HepG2 (cell line): ENCODE measurements around the gene ZNF17. TPM values are rescaled to one million over a fixed set of nuclear protein-coding genes. Genes with fewer than 3 reads are reported as not detected.

ENCODE experiments used
- PHF21A ChIP-seq: sonication (generic); formaldehyde crosslinking; IDR thresholded peaks from 2 replicates; pipeline ENCODE4 v1.5.0; 2020; ENCODE audit warnings: mild to moderate bottlenecking, missing genetic modification reagents
- RBAK ChIP-seq: sonication (generic); formaldehyde crosslinking; IDR thresholded peaks from 2 replicates; pipeline ENCODE4 v1.5.1; 2020; ENCODE audit warnings: mild to moderate bottlenecking, missing genetic modification reagents
- RFXANK ChIP-seq: IDR thresholded peaks from 2 replicates; pipeline ENCODE4 v1.6.1; 2016
- SRSF1 ChIP-seq: fragments of 200-400 bp; formaldehyde crosslinking; optimal IDR thresholded peaks from 2 replicates; pipeline ENCODE3; 2017; ENCODE audit warnings: mild to moderate bottlenecking, low read depth, low read length, moderate library complexity
- TEAD2 ChIP-seq: sonication (generic); formaldehyde crosslinking; IDR thresholded peaks from 2 replicates; pipeline ENCODE4 v1.9.0; 2021; ENCODE audit warnings: missing genetic modification reagents
- THAP11 ChIP-seq: IDR thresholded peaks from 2 replicates; pipeline ENCODE4 v1.6.1; 2016; ENCODE audit warnings: missing biosample characterization, missing genetic modification reagents
- ZBTB20 ChIP-seq: sonication (generic); formaldehyde crosslinking; IDR thresholded peaks from 2 replicates; pipeline ENCODE4 v1.8.1; 2023; ENCODE audit warnings: missing genetic modification reagents, low read depth, mild to moderate bottlenecking, borderline replicate concordance
- ZNF101 ChIP-seq: sonication (generic); formaldehyde crosslinking; IDR thresholded peaks from 2 replicates; pipeline ENCODE4 v1.4.0; 2020; ENCODE audit warnings: mild to moderate bottlenecking, low read depth, missing genetic modification reagents, borderline replicate concordance
- ZNF619 ChIP-seq: sonication (generic); formaldehyde crosslinking; IDR thresholded peaks from 2 replicates; pipeline ENCODE4 v1.4.0; 2020; ENCODE audit warnings: mild to moderate bottlenecking, missing genetic modification reagents
- ZNF776 ChIP-seq: sonication (generic); formaldehyde crosslinking; IDR thresholded peaks from 2 replicates; pipeline ENCODE4 v1.4.0; 2020; ENCODE audit warnings: mild to moderate bottlenecking, missing genetic modification reagents
- ZSCAN29 ChIP-seq: sonication (generic); formaldehyde crosslinking; conservative IDR thresholded peaks from 2 replicates; pipeline ENCODE4 v1.4.0; 2020; ENCODE audit warnings: mild to moderate bottlenecking, missing genetic modification reagents
- polyA plus RNA-seq, 8 experiments: library from polyadenylated mRNA; depleted of rRNA in 3 of 8; stranded (reverse) in 7 of 8; unstranded in 1 of 8; fragments of >200 nt; fragmentation: Illumina TruSeq in 4 of 8; extraction: Trizol in 4 of 8; gene quantifications; 2 replicates each; pipeline versions ENCODE4 v1.2.1 to v1.2.3, GENCODE V29; 2011 to 2016; ENCODE audit warnings: low read depth in 4 of 8, missing spikeins in 1 of 8, mixed read lengths in 1 of 8; ENCODE audit not compliant: insufficient read depth in 1 of 8
- total RNA-seq, 5 experiments: library from RNA; depleted of rRNA; stranded (reverse); fragments of >200 nt; fragmentation: Illumina TruSeq; extraction: Trizol; gene quantifications; 2 replicates each; pipeline ENCODE4 v1.2.3, GENCODE V29; 2016; ENCODE audit warnings: low read depth in 1 of 5
- TF ChIP-seq, protein P1 (sequence below): sonication (generic); formaldehyde crosslinking; IDR thresholded peaks from 2 replicates; pipeline ENCODE4 v1.4.0; 2020; ENCODE audit warnings: missing genetic modification reagents, borderline replicate concordance
- TF ChIP-seq, protein P2 (sequence below): sonication (generic); formaldehyde crosslinking; conservative IDR thresholded peaks from 2 replicates; pipeline ENCODE4 v1.5.0; 2020; ENCODE audit warnings: missing genetic modification reagents
- TF ChIP-seq, protein P3 (sequence below): sonication (generic); formaldehyde crosslinking; IDR thresholded peaks from 2 replicates; pipeline ENCODE4 v1.5.0; 2020; ENCODE audit warnings: missing genetic modification reagents
- TF ChIP-seq, protein P4 (sequence below): sonication (generic); formaldehyde crosslinking; IDR thresholded peaks from 2 replicates; pipeline ENCODE4 v1.9.0; 2022; ENCODE audit warnings: low read depth, missing genetic modification reagents
- TF ChIP-seq, protein P5 (sequence below): sonication (generic); formaldehyde crosslinking; IDR thresholded peaks from 2 replicates; pipeline ENCODE4 v1.4.0; 2020; ENCODE audit warnings: missing genetic modification reagents
- TF ChIP-seq, protein P6 (sequence below): sonication (generic); formaldehyde crosslinking; IDR thresholded peaks from 2 replicates; pipeline ENCODE4 v1.4.0; 2020; ENCODE audit warnings: missing genetic modification reagents; ENCODE audit errors: not compliant biosample characterization
- TF ChIP-seq, protein P7 (sequence below): sonication (generic); formaldehyde crosslinking; IDR thresholded peaks from 2 replicates; pipeline ENCODE4 v1.4.0; 2020; ENCODE audit warnings: missing genetic modification reagents

Gene ZNF17
- total and polyA plus RNA-seq, 2 of the 13 experiments (the other 11 are each of a cell fraction or from before 2014, with no cell fraction given), result 3.7 to 10.1 TPM

DNA sequence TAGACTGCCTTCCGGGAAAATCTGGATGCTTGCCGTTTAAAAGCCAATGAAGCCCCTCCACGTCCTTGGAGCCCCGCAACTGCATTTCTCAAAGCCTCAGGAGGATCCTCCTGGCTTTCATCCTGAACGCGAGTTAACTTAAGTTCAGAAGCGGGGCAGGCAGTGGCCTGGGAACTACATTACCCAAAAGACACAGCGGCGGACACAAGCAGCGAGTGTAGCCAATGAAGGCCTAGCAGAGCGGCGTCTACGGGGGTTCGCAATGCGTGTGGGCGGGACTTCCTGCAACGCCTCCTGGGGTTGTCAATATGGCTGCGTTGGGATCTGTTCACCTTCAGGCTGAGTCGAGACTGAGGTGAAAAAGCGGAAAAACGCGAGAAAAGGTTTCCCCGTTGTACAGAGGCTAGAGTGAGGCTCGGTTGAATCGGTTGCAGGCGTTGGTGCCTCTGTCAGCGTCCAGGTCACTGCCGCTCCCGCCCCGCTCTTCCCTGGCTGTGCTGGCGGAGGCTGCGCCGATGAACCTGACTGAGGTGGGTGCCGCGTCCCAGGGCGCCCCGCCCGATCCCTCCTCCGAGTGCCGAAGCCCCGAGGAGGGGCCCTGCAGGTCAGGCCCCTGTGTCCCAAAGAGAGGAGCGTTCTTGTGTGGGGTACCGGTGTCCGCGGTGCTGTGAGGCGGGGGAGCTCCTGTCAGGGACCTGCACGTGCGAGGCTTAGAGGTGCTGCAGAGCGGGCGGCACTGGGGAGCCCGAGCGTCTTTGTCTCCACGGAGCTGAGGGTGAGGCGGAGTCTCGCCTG is at the start of gene ZNF17 (continued):
- TF ChIP-seq, protein P1, sequence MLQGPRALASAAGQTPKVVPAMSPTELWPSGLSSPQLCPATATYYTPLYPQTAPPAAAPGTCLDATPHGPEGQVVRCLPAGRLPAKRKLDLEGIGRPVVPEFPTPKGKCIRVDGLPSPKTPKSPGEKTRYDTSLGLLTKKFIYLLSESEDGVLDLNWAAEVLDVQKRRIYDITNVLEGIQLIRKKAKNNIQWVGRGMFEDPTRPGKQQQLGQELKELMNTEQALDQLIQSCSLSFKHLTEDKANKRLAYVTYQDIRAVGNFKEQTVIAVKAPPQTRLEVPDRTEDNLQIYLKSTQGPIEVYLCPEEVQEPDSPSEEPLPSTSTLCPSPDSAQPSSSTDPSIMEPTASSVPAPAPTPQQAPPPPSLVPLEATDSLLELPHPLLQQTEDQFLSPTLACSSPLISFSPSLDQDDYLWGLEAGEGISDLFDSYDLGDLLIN, result no peak
- TF ChIP-seq, protein P2, sequence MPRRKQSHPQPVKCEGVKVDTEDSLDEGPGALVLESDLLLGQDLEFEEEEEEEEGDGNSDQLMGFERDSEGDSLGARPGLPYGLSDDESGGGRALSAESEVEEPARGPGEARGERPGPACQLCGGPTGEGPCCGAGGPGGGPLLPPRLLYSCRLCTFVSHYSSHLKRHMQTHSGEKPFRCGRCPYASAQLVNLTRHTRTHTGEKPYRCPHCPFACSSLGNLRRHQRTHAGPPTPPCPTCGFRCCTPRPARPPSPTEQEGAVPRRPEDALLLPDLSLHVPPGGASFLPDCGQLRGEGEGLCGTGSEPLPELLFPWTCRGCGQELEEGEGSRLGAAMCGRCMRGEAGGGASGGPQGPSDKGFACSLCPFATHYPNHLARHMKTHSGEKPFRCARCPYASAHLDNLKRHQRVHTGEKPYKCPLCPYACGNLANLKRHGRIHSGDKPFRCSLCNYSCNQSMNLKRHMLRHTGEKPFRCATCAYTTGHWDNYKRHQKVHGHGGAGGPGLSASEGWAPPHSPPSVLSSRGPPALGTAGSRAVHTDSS, result no peak
- TF ChIP-seq, protein P3, sequence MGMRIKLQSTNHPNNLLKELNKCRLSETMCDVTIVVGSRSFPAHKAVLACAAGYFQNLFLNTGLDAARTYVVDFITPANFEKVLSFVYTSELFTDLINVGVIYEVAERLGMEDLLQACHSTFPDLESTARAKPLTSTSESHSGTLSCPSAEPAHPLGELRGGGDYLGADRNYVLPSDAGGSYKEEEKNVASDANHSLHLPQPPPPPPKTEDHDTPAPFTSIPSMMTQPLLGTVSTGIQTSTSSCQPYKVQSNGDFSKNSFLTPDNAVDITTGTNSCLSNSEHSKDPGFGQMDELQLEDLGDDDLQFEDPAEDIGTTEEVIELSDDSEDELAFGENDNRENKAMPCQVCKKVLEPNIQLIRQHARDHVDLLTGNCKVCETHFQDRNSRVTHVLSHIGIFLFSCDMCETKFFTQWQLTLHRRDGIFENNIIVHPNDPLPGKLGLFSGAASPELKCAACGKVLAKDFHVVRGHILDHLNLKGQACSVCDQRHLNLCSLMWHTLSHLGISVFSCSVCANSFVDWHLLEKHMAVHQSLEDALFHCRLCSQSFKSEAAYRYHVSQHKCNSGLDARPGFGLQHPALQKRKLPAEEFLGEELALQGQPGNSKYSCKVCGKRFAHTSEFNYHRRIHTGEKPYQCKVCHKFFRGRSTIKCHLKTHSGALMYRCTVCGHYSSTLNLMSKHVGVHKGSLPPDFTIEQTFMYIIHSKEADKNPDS (CRISPR knock-in tag), result no peak
- TF ChIP-seq TEAD2 (no peak), ZNF619 (CRISPR knock-in tag) (no peak), ZNF776 (CRISPR knock-in tag) (no peak), SRSF1 (peak; percentile 29), RBAK (CRISPR knock-in tag) (no peak), ZBTB20 (CRISPR knock-in tag) (no peak), RFXANK (CRISPR knock-in tag) (no peak), ZSCAN29 (CRISPR knock-in tag) (peak; percentile 60; the same call in 1 of the 2 replicates), PHF21A (CRISPR knock-in tag) (no peak), THAP11 (CRISPR knock-in tag) (peak; percentile 100), ZNF101 (CRISPR knock-in tag) (no peak)
- TF ChIP-seq, protein P4, sequence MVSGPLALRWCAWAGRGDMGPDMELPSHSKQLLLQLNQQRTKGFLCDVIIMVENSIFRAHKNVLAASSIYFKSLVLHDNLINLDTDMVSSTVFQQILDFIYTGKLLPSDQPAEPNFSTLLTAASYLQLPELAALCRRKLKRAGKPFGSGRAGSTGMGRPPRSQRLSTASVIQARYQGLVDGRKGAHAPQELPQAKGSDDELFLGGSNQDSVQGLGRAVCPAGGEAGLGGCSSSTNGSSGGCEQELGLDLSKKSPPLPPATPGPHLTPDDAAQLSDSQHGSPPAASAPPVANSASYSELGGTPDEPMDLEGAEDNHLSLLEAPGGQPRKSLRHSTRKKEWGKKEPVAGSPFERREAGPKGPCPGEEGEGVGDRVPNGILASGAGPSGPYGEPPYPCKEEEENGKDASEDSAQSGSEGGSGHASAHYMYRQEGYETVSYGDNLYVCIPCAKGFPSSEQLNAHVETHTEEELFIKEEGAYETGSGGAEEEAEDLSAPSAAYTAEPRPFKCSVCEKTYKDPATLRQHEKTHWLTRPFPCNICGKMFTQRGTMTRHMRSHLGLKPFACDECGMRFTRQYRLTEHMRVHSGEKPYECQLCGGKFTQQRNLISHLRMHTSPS (CRISPR knock-in tag), result no peak
- TF ChIP-seq, protein P5, sequence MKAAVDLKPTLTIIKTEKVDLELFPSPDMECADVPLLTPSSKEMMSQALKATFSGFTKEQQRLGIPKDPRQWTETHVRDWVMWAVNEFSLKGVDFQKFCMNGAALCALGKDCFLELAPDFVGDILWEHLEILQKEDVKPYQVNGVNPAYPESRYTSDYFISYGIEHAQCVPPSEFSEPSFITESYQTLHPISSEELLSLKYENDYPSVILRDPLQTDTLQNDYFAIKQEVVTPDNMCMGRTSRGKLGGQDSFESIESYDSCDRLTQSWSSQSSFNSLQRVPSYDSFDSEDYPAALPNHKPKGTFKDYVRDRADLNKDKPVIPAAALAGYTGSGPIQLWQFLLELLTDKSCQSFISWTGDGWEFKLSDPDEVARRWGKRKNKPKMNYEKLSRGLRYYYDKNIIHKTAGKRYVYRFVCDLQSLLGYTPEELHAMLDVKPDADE (CRISPR knock-in tag), result no peak
- TF ChIP-seq, protein P6, sequence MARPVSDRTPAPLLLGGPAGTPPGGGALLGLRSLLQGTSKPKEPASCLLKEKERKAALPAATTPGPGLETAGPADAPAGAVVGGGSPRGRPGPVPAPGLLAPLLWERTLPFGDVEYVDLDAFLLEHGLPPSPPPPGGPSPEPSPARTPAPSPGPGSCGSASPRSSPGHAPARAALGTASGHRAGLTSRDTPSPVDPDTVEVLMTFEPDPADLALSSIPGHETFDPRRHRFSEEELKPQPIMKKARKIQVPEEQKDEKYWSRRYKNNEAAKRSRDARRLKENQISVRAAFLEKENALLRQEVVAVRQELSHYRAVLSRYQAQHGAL, result no peak
- TF ChIP-seq, protein P7, sequence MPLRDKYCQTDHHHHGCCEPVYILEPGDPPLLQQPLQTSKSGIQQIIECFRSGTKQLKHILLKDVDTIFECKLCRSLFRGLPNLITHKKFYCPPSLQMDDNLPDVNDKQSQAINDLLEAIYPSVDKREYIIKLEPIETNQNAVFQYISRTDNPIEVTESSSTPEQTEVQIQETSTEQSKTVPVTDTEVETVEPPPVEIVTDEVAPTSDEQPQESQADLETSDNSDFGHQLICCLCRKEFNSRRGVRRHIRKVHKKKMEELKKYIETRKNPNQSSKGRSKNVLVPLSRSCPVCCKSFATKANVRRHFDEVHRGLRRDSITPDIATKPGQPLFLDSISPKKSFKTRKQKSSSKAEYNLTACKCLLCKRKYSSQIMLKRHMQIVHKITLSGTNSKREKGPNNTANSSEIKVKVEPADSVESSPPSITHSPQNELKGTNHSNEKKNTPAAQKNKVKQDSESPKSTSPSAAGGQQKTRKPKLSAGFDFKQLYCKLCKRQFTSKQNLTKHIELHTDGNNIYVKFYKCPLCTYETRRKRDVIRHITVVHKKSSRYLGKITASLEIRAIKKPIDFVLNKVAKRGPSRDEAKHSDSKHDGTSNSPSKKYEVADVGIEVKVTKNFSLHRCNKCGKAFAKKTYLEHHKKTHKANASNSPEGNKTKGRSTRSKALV, result no peak
